Measurements from ENCODE around the gene ITSN1. TPM values are rescaled to one million over a fixed set of nuclear protein-coding genes. Genes with fewer than 3 reads are reported as not detected.

ITSN1 gene
- total RNA-seq, 3 donors from 2014 or later = 2.1 to 2.5 (median 2.4) TPM

DNA sequence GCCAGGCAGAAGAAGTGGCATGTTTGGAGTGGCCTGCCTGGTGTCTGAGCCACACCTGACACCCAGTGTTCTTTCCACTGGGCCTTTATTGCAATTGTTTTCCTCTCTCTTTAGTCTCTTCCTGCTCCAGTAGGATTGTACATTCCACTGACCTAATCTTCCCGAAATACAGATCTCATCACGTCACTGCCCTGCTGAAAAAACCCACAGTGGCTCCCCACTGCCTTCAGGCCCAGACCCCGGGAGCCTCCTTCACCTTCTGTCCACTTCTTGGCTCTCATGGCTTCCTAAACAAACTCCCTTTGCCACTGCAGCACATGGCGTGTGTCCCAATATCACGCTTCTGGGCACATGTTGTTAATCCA is 298.6 kb downstream of the ITSN1 start:
- no peaks in the 10 kb centered on the region for H3K27me3 Mint-ChIP-seq (ENCODE audit: low read depth)
- H3K9me3 Mint-ChIP-seq = peaks cover 5% of the 10 kb centered on the region
- peaks cover 68% of the 10 kb centered on the region for H3K4me1 Mint-ChIP-seq (ENCODE audit: low read depth)
- ATAC-seq = no peak
- no peak for DNase-seq
- peaks cover 26% of the 10 kb centered on the region for H3K36me3 Mint-ChIP-seq (ENCODE audit: insufficient read depth)
- H3K4me3 Mint-ChIP-seq = no peak overlapping the region

- H3K36me3 Mint-ChIP-seq (ENCODE audit: insufficient read depth) = peaks cover 26% of the 10 kb centered on the region
- no peak for ATAC-seq
- peaks cover 68% of the 10 kb centered on the region for H3K4me1 Mint-ChIP-seq (ENCODE audit: low read depth)
These were observed 300.1 kb downstream of the ITSN1 start for GRCh38 chr21:33942426-33942825.

GRCh38 chr21:33943293-33943692 is 301.0 kb downstream of the ITSN1 start:
- Mint-ChIP-seq H3K27me3 (ENCODE audit: low read depth) (no peaks in the 10 kb centered on the region), H3K4me3 (no peak overlapping the region), H3K36me3 (ENCODE audit: insufficient read depth) (peaks cover 26% of the 10 kb centered on the region), H3K4me1 (ENCODE audit: low read depth) (peaks cover 69% of the 10 kb centered on the region), H3K9me3 (peaks cover 5% of the 10 kb centered on the region)
- ATAC-seq (no peak), DNase-seq (no peak)

More at GRCh38 chr21:33942426-33942825, 300.1 kb downstream of the ITSN1 start:
- DNase-seq = no peak
- H3K4me3 Mint-ChIP-seq = no peak overlapping the region
- H3K9me3 Mint-ChIP-seq = peaks cover 5% of the 10 kb centered on the region
- H3K27me3 Mint-ChIP-seq (ENCODE audit: low read depth) = no peaks in the 10 kb centered on the region

GRCh38 chr21:33944185-33944763 is 302.0 kb downstream of the ITSN1 start:
- no peak for DNase-seq
- peaks cover 24% of the 10 kb centered on the region for H3K36me3 Mint-ChIP-seq (ENCODE audit: insufficient read depth)
- peaks cover 5% of the 10 kb centered on the region for H3K9me3 Mint-ChIP-seq
- no peak for ATAC-seq
- H3K4me1 Mint-ChIP-seq (ENCODE audit: low read depth) = peaks cover 69% of the 10 kb centered on the region
- no peak overlapping the region for H3K4me3 Mint-ChIP-seq
- H3K27me3 Mint-ChIP-seq (ENCODE audit: low read depth) = no peaks in the 10 kb centered on the region

- Mint-ChIP-seq H3K4me3 (no peak overlapping the region), H3K4me1 (ENCODE audit: low read depth) (peaks cover 72% of the 10 kb centered on the region), H3K27me3 (ENCODE audit: low read depth) (no peaks in the 10 kb centered on the region), H3K36me3 (ENCODE audit: insufficient read depth) (peaks cover 16% of the 10 kb centered on the region), H3K9me3 (peaks cover 5% of the 10 kb centered on the region)
- ATAC-seq (no peak), DNase-seq (no peak)
These were observed 303.5 kb downstream of the ITSN1 start for GRCh38 chr21:33945652-33946270.

DNA sequence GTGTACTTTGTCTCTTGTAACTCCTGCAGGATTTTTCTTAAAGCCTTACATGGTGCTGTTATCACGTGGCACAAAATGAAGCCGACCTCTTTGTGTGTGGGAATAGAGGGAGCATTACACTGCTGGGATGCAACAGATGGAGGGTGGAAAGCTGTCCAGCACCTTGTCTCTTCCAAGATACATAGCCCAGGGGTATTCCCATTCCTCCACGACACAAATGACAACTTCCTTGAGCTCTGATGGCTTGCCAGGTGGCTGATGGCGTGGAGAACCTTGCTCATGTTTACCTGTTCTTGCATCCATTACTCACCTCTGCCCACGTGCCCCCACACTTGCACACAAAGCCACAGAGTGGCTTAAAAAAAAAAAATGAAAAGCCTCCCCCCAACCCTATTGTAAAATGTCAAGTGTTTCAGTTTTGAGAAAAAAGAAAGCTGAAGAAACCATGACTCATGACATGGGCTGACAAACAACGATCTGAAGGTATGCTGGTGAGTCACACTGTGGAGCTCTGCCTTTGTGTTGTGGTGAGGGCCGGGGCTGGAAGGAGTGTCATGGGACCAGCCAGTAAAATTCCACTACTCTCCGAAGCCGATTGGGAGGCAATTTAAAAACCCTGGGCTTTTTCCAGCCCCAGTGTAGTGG is 305.3 kb downstream of the ITSN1 start:
- Mint-ChIP-seq H3K4me1 (ENCODE audit: low read depth) (peaks cover 77% of the 10 kb centered on the region), H3K27me3 (ENCODE audit: low read depth) (no peaks in the 10 kb centered on the region), H3K4me3 (peak overlapping the region; percentile 50), H3K36me3 (ENCODE audit: insufficient read depth) (peaks cover 13% of the 10 kb centered on the region), H3K9me3 (peaks cover 5% of the 10 kb centered on the region)
- DNase-seq (peak; percentile 79), ATAC-seq (peak; percentile 64 to 69)

DNA sequence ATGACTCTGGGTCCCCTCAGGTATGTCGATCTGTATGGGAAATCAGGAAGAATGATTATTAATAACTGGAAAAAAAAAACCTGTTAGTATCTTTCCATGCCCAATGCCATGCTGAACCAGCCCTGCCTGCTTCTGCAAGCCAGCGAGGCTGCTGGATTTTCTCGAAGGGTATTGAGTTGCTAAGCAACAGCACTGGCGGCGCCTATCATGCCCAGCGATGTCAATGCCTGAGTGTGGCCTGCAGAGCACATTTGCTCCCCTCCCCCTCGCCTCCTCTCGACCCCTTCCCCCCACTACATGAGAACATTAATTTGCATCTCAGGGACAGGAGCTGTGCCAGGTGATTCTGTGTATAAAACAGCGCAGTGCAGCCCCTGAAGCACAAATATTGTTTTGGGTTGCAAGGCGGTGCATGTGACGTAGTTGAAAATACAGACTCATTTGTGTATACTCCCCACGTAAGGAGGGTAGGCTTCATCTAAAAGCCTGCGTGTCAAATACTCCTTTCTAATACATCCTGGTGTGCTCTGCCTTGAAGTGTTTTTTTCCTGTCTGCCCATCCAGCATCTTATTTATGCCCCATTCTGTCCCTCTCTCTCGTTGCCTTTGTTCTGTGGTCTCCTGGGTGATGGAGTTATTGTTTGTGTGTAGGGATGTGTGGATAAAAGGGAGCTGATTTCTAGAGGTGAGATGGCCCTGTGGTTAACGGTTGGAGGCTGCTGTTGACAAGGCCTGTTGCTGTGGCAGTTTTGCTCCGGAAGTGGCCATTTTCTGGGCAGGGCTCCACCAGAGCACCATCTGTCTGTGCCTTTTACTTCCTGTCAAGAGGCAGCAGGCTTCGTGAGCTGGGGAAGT is 306.0 kb downstream of the ITSN1 start:
- Mint-ChIP-seq H3K9me3 (peaks cover 5% of the 10 kb centered on the region), H3K4me3 (peak overlapping the region; percentile 50), H3K36me3 (ENCODE audit: insufficient read depth) (peaks cover 13% of the 10 kb centered on the region), H3K27me3 (ENCODE audit: low read depth) (no peaks in the 10 kb centered on the region), H3K4me1 (ENCODE audit: low read depth) (peaks cover 78% of the 10 kb centered on the region)
- ATAC-seq (peak; percentile 59 to 63), DNase-seq (peak; percentile 61)

GRCh38 chr21:33948951-33949444 is 306.7 kb downstream of the ITSN1 start:
- ATAC-seq (no peak), DNase-seq (no peak)
- peaks cover 80% of the 10 kb centered on the region for H3K4me1 Mint-ChIP-seq (ENCODE audit: low read depth)
- peaks cover 13% of the 10 kb centered on the region for H3K36me3 Mint-ChIP-seq (ENCODE audit: insufficient read depth)
- H3K4me3 Mint-ChIP-seq = peak overlapping the region; percentile 50
- H3K9me3 Mint-ChIP-seq = peaks cover 5% of the 10 kb centered on the region
- H3K27me3 Mint-ChIP-seq (ENCODE audit: low read depth) = no peaks in the 10 kb centered on the region

Other genes with a start within 250 kb of the ITSN1 start
- 10 to 100 TPM in 2 of 3 donors, 1 to 10 TPM in 1; 8.7 to 12.8 (median 10.5) TPM for gene IFNGR2, start 239.1 kb upstream of the ITSN1 start, total RNA-seq
- gene TMEM50B, start 162.5 kb upstream of the ITSN1 start, total RNA-seq = 10 to 100 TPM; 14.5 to 18.4 (median 16.9) TPM
- gene DNAJC28, start 150.8 kb upstream of the ITSN1 start, total RNA-seq = under 1 TPM in 2 of 3 donors, not detected in 1; 0.11 to 0.16 TPM
- 100 to 1,000 TPM; 244 to 274 (median 244) TPM for gene GART, start 100.4 kb upstream of the ITSN1 start, total RNA-seq
- 100 to 1,000 TPM; 322 to 350 (median 332) TPM for gene SON, start 99.5 kb upstream of the ITSN1 start, total RNA-seq
- gene DONSON, start 53.8 kb upstream of the ITSN1 start, total RNA-seq = 10 to 100 TPM; 20.9 to 22.5 (median 22.0) TPM
- gene CRYZL1, start 760 bp upstream of the ITSN1 start, total RNA-seq = 10 to 100 TPM; 20.8 to 23.0 (median 22.8) TPM